Keratinocyte (primary cell): ENCODE measurements around the gene AP4S1. TPM values are rescaled to one million over a fixed set of nuclear protein-coding genes. Genes with fewer than 3 reads are reported as not detected.
A peak's percentile ranks its signal among the peaks of the same experiment; 100 is the strongest.
"Not testable (repeated sequence)": the region's sequence is repeated elsewhere in the genome, so short reads cannot be mapped to it uniquely, and the experiment has no call there.

ENCODE experiments used
- DNase-seq: peaks from one replicate; pipeline ENCODE4 v3.0.0-alpha.2; 2011; ENCODE audit warnings: low read depth, missing footprints, low spot score
- FAIRE-seq: peaks from 2 replicates; lab custom pipeline; 2011; peaks lifted over from hg19 to GRCh38; lab: Jason Lieb, UNC
- H2AFZ ChIP-seq: 2 replicates; pipeline ENCODE4 v1.6.0; 2012; ENCODE audit warnings: low read length, control low read depth, inconsistent platforms; ENCODE audit not compliant: control insufficient read depth
- H3K27ac ChIP-seq: 2 replicates; pipeline ENCODE4 v1.5.1; 2011; ENCODE audit warnings: low read length; ENCODE audit not compliant: control insufficient read depth, insufficient read depth
- H3K27me3 ChIP-seq: 3 replicates; pipeline ENCODE4 v1.6.0; 2011; ENCODE audit warnings: low read length; ENCODE audit not compliant: control insufficient read depth, insufficient read depth; ENCODE audit errors: extremely low read depth
- H3K36me3 ChIP-seq, 2 experiments: 2 replicates in 1 of 2; 3 replicates in 1 of 2; pipeline ENCODE4 v1.5.1; 2011; ENCODE audit warnings: low read length in 2 of 2, mild to moderate bottlenecking in 1 of 2; ENCODE audit not compliant: control insufficient read depth in 2 of 2, insufficient read depth in 2 of 2; ENCODE audit errors: extremely low read depth in 1 of 2
- H3K4me1 ChIP-seq: 3 replicates; pipeline ENCODE4 v1.5.1; 2011; ENCODE audit warnings: low read length; ENCODE audit not compliant: control insufficient read depth, insufficient read depth; ENCODE audit errors: extremely low read depth
- H3K4me2 ChIP-seq: 3 replicates; pipeline ENCODE4 v1.6.0; 2011; ENCODE audit warnings: low read depth, low read length; ENCODE audit not compliant: control insufficient read depth, insufficient read depth; ENCODE audit errors: extremely low read depth
- H3K4me3 ChIP-seq, 3 experiments: fragments of 200-600 bp in 1 of 3; sonication (generic) in 1 of 3; 2 replicates in 2 of 3; 3 replicates in 1 of 3; pipeline ENCODE4 v1.5.1; 2011 to 2016; ENCODE audit warnings: low read length in 3 of 3, mild to moderate bottlenecking in 3 of 3, control low read depth in 2 of 3, inconsistent platforms in 1 of 3, low read depth in 1 of 3, mixed read lengths in 1 of 3, mixed run types in 1 of 3, moderate library complexity in 1 of 3; ENCODE audit not compliant: control insufficient read depth in 2 of 3, insufficient read depth in 2 of 3; ENCODE audit errors: extremely low read depth in 1 of 3
- H3K79me2 ChIP-seq: 2 replicates; pipeline ENCODE4 v1.6.0; 2012; ENCODE audit warnings: low read length; ENCODE audit not compliant: control insufficient read depth, insufficient read depth
- H3K9ac ChIP-seq: 3 replicates; pipeline ENCODE4 v1.6.0; 2011; ENCODE audit warnings: low read length; ENCODE audit not compliant: control insufficient read depth, insufficient read depth; ENCODE audit errors: extremely low read depth
- H3K9me1 ChIP-seq: 3 replicates; pipeline ENCODE4 v1.6.0; 2011; ENCODE audit warnings: low read length; ENCODE audit not compliant: control insufficient read depth, insufficient read depth; ENCODE audit errors: extremely low read depth
- H3K9me3 ChIP-seq: 2 replicates; pipeline ENCODE4 v1.5.1; 2012; ENCODE audit warnings: low read depth, low read length; ENCODE audit not compliant: control insufficient read depth
- H4K20me1 ChIP-seq: 3 replicates; pipeline ENCODE4 v1.6.0; 2011; ENCODE audit warnings: low read length; ENCODE audit not compliant: control insufficient read depth, insufficient read depth; ENCODE audit errors: extremely low read depth
- EZH2 ChIP-seq: IDR thresholded peaks from one replicate; pipeline ENCODE4 v1.6.1; 2012; ENCODE audit warnings: inconsistent platforms, mild to moderate bottlenecking, low read length, moderate library complexity
- dilution Hi-C: fragments of 300-500 bp; cut with MboI; formaldehyde crosslinking; loops from one replicate; pipeline ENCODE4 v1.7.0; 2020; ENCODE audit warnings: low sequenced_read_pairs; ENCODE audit not compliant: extremely low pct_ligation_motif_present
- polyA plus RNA-seq, 5 experiments: library from polyadenylated mRNA; depleted of rRNA in 3 of 5; stranded (reverse) in 3 of 5; stranded (forward) in 1 of 5; unstranded in 1 of 5; fragments of >200 nt; gene quantifications; 1 replicate in 1 of 5; 2 replicates in 3 of 5; 3 replicates in 1 of 5; pipeline versions ENCODE4 v1.2.1 to v1.2.3, GENCODE V29; 2011 to 2012; ENCODE audit warnings: missing spikeins in 2 of 5, low read depth in 1 of 5, low replicate concordance in 1 of 5
- TF ChIP-seq, protein P1 (sequence below), 3 experiments: IDR thresholded peaks in 1 of 3; conservative IDR thresholded peaks in 1 of 3; optimal IDR thresholded peaks in 1 of 3; 2 replicates in 2 of 3; 3 replicates in 1 of 3; pipeline versions ENCODE3 to v1.5.1; 2011; ENCODE audit warnings: low read length in 3 of 3, mild to moderate bottlenecking in 3 of 3, moderate library complexity in 2 of 3, control low read depth in 1 of 3, inconsistent platforms in 1 of 3; ENCODE audit not compliant: insufficient read depth in 2 of 3; ENCODE audit errors: extremely low read depth in 1 of 3

The AP4S1 gene
- polyA plus RNA-seq, 1 donor (not counting 4 experiments of a cell fraction or from before 2014, with no cell fraction given) = 6.2 TPM

DNA sequence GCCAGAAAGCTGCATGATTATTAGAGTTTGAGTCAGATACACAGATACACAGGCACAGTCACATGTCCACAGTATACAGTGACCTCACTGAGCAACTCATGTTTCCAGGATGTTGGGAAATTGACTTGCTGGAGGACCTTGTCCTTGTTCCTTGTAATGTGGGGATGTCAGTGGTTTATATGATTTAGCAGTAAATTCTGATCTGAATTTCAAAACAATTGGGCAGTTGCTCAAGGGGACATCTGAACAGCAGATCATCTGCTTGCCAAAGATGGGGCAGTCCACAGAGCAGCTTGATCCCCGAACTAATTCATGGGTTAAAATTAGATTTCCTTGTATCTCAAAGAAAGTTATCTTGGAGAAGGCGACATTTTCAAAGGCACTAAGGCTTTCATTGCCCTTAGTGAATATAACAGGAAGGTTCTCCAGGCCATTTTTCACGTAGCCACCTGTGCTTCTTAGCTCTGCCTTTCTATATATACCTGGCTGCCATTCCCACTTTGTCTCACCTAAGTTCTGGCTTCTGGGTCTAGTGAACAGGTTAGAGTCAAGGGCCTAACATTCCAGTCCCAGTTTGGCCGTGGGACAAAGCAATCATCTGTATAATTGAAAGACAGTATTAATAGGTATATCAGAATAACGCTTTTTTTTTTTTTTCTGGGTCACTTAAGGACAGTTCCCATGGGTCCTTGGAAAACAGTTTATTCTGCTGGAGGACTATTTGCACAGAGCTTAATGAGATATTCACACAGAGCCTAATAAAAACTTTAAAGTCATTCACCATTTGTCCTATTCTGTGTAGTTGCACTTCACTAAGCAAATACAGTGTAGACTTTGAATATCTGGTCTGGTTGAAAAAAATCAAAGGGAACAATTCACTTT lies 65.7 kb downstream of the AP4S1 start:
- no peak for DNase-seq
- Histone ChIP-seq H3K79me2 (no peaks in the 10 kb centered on the region), H3K4me2 (peak overlapping the region; percentile 8), H3K9me3 (no peaks in the 10 kb centered on the region), H3K4me3 (no peak overlapping the region), H4K20me1 (no peaks in the 10 kb centered on the region), H2AFZ (no peak overlapping the region), H3K9ac (no peak overlapping the region), H3K4me1 (peaks cover 9% of the 10 kb centered on the region), H3K27ac (peak overlapping the region; percentile 56), H3K27me3 (no peaks in the 10 kb centered on the region), H3K36me3 (no peaks in the 10 kb centered on the region), H3K9me1 (no peaks in the 10 kb centered on the region)
- dilution Hi-C loops = no loop called here
- peak; percentile 13 for FAIRE-seq
- TF ChIP-seq, protein P1, sequence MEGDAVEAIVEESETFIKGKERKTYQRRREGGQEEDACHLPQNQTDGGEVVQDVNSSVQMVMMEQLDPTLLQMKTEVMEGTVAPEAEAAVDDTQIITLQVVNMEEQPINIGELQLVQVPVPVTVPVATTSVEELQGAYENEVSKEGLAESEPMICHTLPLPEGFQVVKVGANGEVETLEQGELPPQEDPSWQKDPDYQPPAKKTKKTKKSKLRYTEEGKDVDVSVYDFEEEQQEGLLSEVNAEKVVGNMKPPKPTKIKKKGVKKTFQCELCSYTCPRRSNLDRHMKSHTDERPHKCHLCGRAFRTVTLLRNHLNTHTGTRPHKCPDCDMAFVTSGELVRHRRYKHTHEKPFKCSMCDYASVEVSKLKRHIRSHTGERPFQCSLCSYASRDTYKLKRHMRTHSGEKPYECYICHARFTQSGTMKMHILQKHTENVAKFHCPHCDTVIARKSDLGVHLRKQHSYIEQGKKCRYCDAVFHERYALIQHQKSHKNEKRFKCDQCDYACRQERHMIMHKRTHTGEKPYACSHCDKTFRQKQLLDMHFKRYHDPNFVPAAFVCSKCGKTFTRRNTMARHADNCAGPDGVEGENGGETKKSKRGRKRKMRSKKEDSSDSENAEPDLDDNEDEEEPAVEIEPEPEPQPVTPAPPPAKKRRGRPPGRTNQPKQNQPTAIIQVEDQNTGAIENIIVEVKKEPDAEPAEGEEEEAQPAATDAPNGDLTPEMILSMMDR (optimal IDR thresholded peaks at IDR 0.05 in 1 of 3, IDR thresholded peaks at IDR 0.05 in 1 of 3, conservative IDR thresholded peaks at IDR 0.05 in 1 of 3; ENCODE audit: extremely low read depth in 1 of 3, insufficient read depth in 2 of 3, low read length in 3 of 3) = no peak
- TF ChIP-seq EZH2 = no peak

DNA sequence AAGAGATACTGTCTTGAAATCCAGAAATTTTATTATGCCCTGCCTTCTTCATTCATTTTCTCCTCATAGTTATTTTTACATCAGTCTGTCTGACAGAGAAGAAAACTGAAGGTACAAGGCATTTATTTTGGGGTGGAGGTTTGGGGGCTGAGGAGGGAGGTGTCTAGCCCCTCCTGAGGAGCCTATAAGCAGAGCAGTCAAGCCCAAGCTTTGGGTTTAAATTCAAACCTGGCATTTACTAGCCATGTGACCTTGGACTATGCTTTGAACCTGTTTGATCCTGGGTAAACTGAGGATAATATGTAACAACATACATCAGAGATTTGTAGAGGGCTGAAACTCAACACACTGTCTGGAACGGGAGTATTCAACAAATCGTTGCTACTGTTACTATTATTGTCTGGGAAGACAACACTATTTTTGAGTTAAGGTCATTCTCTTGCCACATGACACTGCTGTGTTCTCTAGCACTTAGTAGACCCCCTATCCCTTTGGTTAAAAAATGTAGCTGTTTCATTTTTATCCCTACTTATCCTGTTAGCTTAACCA lies 66.8 kb downstream of the AP4S1 start:
- no peaks in the 10 kb centered on the region for H4K20me1 ChIP-seq
- peaks cover 9% of the 10 kb centered on the region for H3K4me1 ChIP-seq
- no peak overlapping the region for H3K4me2 ChIP-seq
- no peaks in the 10 kb centered on the region for H3K27me3 ChIP-seq
- H3K27ac ChIP-seq = no peak overlapping the region
- no peak overlapping the region for H3K9ac ChIP-seq
- FAIRE-seq = no peak
- no peak overlapping the region for H2AFZ ChIP-seq
- TF ChIP-seq EZH2 = no peak
- TF ChIP-seq, protein P1 (optimal IDR thresholded peaks at IDR 0.05 in 1 of 3, IDR thresholded peaks at IDR 0.05 in 1 of 3, conservative IDR thresholded peaks at IDR 0.05 in 1 of 3; ENCODE audit: extremely low read depth in 1 of 3, insufficient read depth in 2 of 3, low read length in 3 of 3) = no peak
- no peaks in the 10 kb centered on the region for H3K36me3 ChIP-seq
- DNase-seq = no peak
- H3K79me2 ChIP-seq = no peaks in the 10 kb centered on the region
- dilution Hi-C loops = no loop called here
- no peaks in the 10 kb centered on the region for H3K9me3 ChIP-seq
- H3K9me1 ChIP-seq = no peaks in the 10 kb centered on the region
- no peak overlapping the region for H3K4me3 ChIP-seq

DNA sequence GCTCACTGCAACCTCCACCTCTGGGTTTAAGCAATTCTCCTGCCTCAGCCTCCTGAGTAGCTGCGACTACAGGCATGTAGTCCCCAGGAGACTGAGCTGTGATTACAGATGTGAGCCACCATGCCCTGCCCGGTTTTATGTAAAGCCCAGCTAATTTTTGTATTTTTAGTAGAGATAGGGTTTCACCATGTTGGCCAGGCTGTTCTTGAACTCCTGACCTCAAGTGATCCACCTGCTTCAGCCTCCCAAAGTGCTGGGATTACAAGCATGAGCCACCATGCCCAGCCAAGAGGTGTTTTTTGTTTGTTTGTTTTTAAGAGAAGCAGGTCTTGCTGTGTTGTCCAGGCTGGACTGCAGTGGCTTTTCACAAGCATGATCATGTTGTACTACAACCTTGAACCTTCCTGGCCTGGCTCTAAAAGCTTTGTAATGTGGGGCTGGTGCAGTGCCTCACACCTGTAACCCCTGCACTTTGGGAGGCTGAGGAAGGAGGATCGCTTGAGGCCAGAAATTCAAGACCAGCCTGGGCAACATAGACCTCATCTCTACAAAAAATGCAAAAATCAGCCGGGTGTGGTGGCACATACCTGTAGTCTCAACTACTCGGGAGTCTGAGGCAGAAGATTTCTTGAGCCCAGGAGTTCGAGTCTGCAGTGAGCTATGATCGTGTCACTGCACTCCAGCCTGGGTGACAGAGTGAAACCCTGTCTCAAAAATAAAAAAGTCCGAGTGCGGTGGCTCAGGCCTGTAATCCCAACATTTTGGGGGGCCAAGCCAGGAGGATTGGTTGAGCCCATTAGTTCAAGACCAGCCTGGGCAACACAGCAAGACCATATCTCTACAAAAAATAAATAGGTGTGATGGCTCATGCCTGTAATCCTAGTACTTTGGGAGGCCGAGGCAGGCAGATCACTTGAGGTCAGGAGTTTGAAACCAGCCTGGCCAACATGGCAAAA lies 68.7 kb downstream of the AP4S1 start:
- H3K4me3 ChIP-seq, H3K9ac ChIP-seq, H3K4me1 ChIP-seq, H2AFZ ChIP-seq, H4K20me1 ChIP-seq, H3K4me2 ChIP-seq, dilution Hi-C loops, DNase-seq, H3K9me3 ChIP-seq, H3K27ac ChIP-seq, H3K36me3 ChIP-seq, FAIRE-seq, H3K79me2 ChIP-seq, H3K9me1 ChIP-seq, H3K27me3 ChIP-seq: not testable (repeated sequence)
